Suprapubic skin (tissue), 4 donors: ENCODE results near the gene CCND3. TPM values are rescaled to one million over a fixed set of nuclear protein-coding genes. Genes with fewer than 3 reads are reported as not detected.

ENCODE experiments used
- DNase-seq, 2 donors: peaks; one replicate each; pipeline ENCODE4 v3.0.0-alpha.2; 2019; ENCODE audit warnings: low spot score in 2 of 2
- H3K27ac ChIP-seq: fragments of 200-600 bp; sonication (generic); one replicate; pipeline ENCODE4 v1.5.1; 2019
- H3K27me3 ChIP-seq: fragments of 200-600 bp; sonication (generic); one replicate; pipeline ENCODE4 v1.5.1; 2019
- H3K36me3 ChIP-seq: fragments of 200-600 bp; sonication (generic); one replicate; pipeline ENCODE4 v1.5.1; 2019
- H3K4me1 ChIP-seq: fragments of 200-600 bp; sonication (generic); one replicate; pipeline ENCODE4 v1.5.1; 2019
- H3K4me3 ChIP-seq: fragments of 200-600 bp; sonication (generic); one replicate; pipeline ENCODE4 v1.5.1; 2019; ENCODE audit warnings: mild to moderate bottlenecking
- H3K9me3 ChIP-seq: fragments of 200-600 bp; sonication (generic); one replicate; pipeline ENCODE4 v1.5.1; 2019
- EP300 ChIP-seq: sonication (generic); formaldehyde crosslinking; IDR thresholded peaks from one replicate; pipeline ENCODE4 v1.6.1; 2017; ENCODE audit warnings: antibody characterized with exemption
- POLR2A ChIP-seq, 2 donors: fragments of 450-650 bp; IDR thresholded peaks; one replicate each; pipeline ENCODE4 v1.6.1; 2017; ENCODE audit warnings: antibody characterized with exemption in 2 of 2, mild to moderate bottlenecking in 2 of 2, moderate library complexity in 2 of 2
- POLR2AphosphoS5 ChIP-seq, 3 donors: sonication (generic); formaldehyde crosslinking; IDR thresholded peaks; one replicate each; pipeline ENCODE4 v1.6.1; 2017; ENCODE audit warnings: antibody characterized with exemption in 3 of 3
- WGBS: methylation state at CpG from one replicate; pipeline ENCODE4 v1.1.5; 2018; 5-methylcytosine and 5-hydroxymethylcytosine counted together
- total RNA-seq, 4 donors: library from RNA; depleted of rRNA; stranded (reverse); fragments of >200 nt; gene quantifications; one replicate each; pipeline ENCODE4 v1.1.0, GENCODE V29; 2016
- TF ChIP-seq, protein P1 (sequence below), 2 donors: fragments of 200-600 bp in 1 of 2; fragments of 450-650 bp in 1 of 2; sonication (generic) in 1 of 2; IDR thresholded peaks; one replicate each; pipeline ENCODE4 v1.5.1; 2016 to 2019; ENCODE audit warnings: antibody characterized with exemption in 2 of 2, mild to moderate bottlenecking in 1 of 2, moderate library complexity in 1 of 2

Gene CCND3
- total RNA-seq, 4 donors from 2014 or later, result 106 to 214 (median 132) TPM

DNA sequence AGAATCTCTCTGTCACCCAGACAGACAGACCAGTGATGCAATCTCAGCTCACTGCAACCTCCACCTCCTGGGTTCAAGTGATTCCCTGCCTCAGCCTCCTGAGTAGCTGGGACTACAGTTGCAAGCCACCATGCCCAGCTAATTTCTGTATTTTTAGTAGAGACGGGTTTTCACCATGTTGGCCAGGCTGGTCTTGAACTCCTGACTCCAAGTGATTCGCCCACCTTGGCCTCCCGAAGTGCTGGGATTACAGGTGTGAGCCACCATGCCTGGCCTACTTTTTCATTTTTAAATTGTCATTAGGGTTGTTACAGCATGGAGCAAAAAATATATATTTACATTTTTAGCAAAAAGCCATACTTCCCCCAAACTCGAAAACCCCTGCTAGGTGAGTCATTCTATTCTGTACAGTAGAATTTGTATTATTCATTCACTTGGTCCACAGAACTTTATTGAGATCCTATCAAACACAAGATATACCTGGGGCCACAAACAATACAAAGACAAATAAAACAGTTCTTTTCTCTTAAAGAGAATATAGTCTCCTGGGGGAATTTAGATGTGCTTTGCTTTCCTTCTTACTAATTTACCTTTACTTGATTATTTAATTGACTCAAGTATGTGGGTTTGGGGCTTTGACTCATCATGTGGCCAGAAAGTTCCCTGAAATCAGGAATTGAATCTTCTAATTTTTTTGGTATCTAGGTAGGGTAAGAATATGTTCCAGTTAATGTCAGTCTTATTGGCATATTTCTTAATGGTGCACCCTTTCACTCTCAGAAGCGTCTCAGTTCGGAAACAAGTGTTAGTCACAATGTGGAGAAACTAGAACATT is 16.6 kb upstream of the CCND3 start:
- Histone ChIP-seq H3K9me3 (no peaks in the 10 kb centered on the region), H3K4me3 (no peak overlapping the region), H3K36me3 (no peaks in the 10 kb centered on the region), H3K4me1 (no peaks in the 10 kb centered on the region), H3K27ac (no peak overlapping the region), H3K27me3 (no peaks in the 10 kb centered on the region)
- 97% methylated on average over 6 of the region's 6 CpGs for WGBS
- TF ChIP-seq, protein P1, sequence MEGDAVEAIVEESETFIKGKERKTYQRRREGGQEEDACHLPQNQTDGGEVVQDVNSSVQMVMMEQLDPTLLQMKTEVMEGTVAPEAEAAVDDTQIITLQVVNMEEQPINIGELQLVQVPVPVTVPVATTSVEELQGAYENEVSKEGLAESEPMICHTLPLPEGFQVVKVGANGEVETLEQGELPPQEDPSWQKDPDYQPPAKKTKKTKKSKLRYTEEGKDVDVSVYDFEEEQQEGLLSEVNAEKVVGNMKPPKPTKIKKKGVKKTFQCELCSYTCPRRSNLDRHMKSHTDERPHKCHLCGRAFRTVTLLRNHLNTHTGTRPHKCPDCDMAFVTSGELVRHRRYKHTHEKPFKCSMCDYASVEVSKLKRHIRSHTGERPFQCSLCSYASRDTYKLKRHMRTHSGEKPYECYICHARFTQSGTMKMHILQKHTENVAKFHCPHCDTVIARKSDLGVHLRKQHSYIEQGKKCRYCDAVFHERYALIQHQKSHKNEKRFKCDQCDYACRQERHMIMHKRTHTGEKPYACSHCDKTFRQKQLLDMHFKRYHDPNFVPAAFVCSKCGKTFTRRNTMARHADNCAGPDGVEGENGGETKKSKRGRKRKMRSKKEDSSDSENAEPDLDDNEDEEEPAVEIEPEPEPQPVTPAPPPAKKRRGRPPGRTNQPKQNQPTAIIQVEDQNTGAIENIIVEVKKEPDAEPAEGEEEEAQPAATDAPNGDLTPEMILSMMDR (IDR thresholded peaks at IDR 0.05), result no peak
- TF ChIP-seq EP300 (no peak), POLR2AphosphoS5 (IDR thresholded peaks at IDR 0.05) (no peak), POLR2A (IDR thresholded peaks at IDR 0.05) (no peak)
- DNase-seq, result no peak

- H3K4me3 ChIP-seq, result no peak overlapping the region
- no peaks in the 10 kb centered on the region for H3K4me1 ChIP-seq
- H3K36me3 ChIP-seq, result no peaks in the 10 kb centered on the region
- 51% methylated on average over 4 of the region's 4 CpGs for WGBS
- no peaks in the 10 kb centered on the region for H3K9me3 ChIP-seq
- no peak overlapping the region for H3K27ac ChIP-seq
- TF ChIP-seq POLR2A (IDR thresholded peaks at IDR 0.05) (no peak), POLR2AphosphoS5 (IDR thresholded peaks at IDR 0.05) (no peak), EP300 (no peak)
- TF ChIP-seq, protein P1 (IDR thresholded peaks at IDR 0.05), result no peak
- no peaks in the 10 kb centered on the region for H3K27me3 ChIP-seq
- no peak for DNase-seq
Measured at GRCh38 chr6:41957117-41957516, 15.5 kb upstream of the CCND3 start.

GRCh38 chr6:41955412-41955811 is 13.8 kb upstream of the CCND3 start:
- WGBS, result 92% methylated on average over 2 of the region's 2 CpGs

DNA sequence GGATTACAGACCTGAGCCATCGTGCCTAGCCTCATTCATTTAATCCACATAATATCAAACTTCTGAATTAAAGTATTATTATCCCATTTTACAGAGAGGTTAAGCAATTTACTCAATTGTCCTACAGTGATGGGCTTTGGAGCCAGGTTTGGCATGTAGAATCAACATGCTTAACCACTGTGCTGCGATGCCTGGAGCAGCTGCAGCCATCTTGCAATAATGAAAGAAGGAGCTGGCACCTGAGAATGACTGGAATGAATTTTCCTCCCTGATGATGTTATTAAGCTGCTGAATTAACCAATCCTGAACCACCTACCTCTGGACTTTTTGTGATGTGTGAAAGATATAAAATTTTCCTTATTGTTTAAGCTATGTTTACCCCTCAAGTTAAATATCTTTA is 13.1 kb upstream of the CCND3 start:
- no peak overlapping the region for H3K4me3 ChIP-seq
- TF ChIP-seq POLR2AphosphoS5 (IDR thresholded peaks at IDR 0.05) (no peak), POLR2A (IDR thresholded peaks at IDR 0.05) (no peak), EP300 (no peak)
- TF ChIP-seq, protein P1 (IDR thresholded peaks at IDR 0.05), result no peak
- H3K27me3 ChIP-seq, result no peaks in the 10 kb centered on the region
- H3K27ac ChIP-seq, result no peak overlapping the region
- WGBS, result 92% methylated on average over 2 of the region's 2 CpGs
- no peaks in the 10 kb centered on the region for H3K9me3 ChIP-seq
- no peak for DNase-seq
- no peaks in the 10 kb centered on the region for H3K36me3 ChIP-seq
- no peaks in the 10 kb centered on the region for H3K4me1 ChIP-seq

More at GRCh38 chr6:41955412-41955811, 13.8 kb upstream of the CCND3 start:
- no peak overlapping the region for H3K27ac ChIP-seq
- H3K9me3 ChIP-seq, result no peaks in the 10 kb centered on the region
- TF ChIP-seq, protein P1 (IDR thresholded peaks at IDR 0.05), result no peak
- TF ChIP-seq POLR2A (IDR thresholded peaks at IDR 0.05) (no peak), POLR2AphosphoS5 (IDR thresholded peaks at IDR 0.05) (no peak), EP300 (no peak)
- H3K4me1 ChIP-seq, result no peaks in the 10 kb centered on the region
- no peaks in the 10 kb centered on the region for H3K27me3 ChIP-seq
- H3K36me3 ChIP-seq, result no peaks in the 10 kb centered on the region
- H3K4me3 ChIP-seq, result no peak overlapping the region
- DNase-seq, result no peak

- WGBS, result 85% methylated on average over 10 of the region's 10 CpGs
- no peaks in the 10 kb centered on the region for H3K36me3 ChIP-seq
- H3K4me3 ChIP-seq, result no peak overlapping the region
- TF ChIP-seq POLR2A (IDR thresholded peaks at IDR 0.05) (no peak), POLR2AphosphoS5 (IDR thresholded peaks at IDR 0.05) (no peak)
- H3K27me3 ChIP-seq, result no peaks in the 10 kb centered on the region
- H3K4me1 ChIP-seq, result no peaks in the 10 kb centered on the region
- no peak for DNase-seq
- no peaks in the 10 kb centered on the region for H3K9me3 ChIP-seq
- H3K27ac ChIP-seq, result no peak overlapping the region
Measured at GRCh38 chr6:41947581-41948220, 6.1 kb upstream of the CCND3 start.
